Stimulated activated naive CD4-positive, alpha-beta T cell treated with Interleukin-2 at 50 U/mL for 16 hours (primary cell): Measurements from ENCODE around the gene DOK4.

Source experiments
- DNase-seq: peaks from one replicate; lab custom pipeline; 2025; lab: John Stamatoyannopoulos, UW

Gene DOK4

GRCh38 chr16:57519796-57520360 is 33.6 kb upstream of the DOK4 start:
- DNase-seq: peak; percentile 73

GRCh38 chr16:57518922-57519321 is 32.6 kb upstream of the DOK4 start:
- no peak for DNase-seq

GRCh38 chr16:57518520-57518919 is 32.2 kb upstream of the DOK4 start:
- no peak for DNase-seq

- no peak for DNase-seq
Observed at GRCh38 chr16:57517397-57518367, 31.4 kb upstream of the DOK4 start.

- DNase-seq: no peak
Observed at GRCh38 chr16:57516773-57517172, 30.5 kb upstream of the DOK4 start.

- no peak for DNase-seq
Observed at GRCh38 chr16:57516176-57516725, 30.0 kb upstream of the DOK4 start.

- DNase-seq: no peak
Observed at GRCh38 chr16:57514791-57515600, 28.7 kb upstream of the DOK4 start.

GRCh38 chr16:57514371-57514770 is 28.1 kb upstream of the DOK4 start:
- DNase-seq: no peak

- no peak for DNase-seq
Observed at GRCh38 chr16:57513371-57514102, 27.2 kb upstream of the DOK4 start.

GRCh38 chr16:57512296-57513001 is 26.2 kb upstream of the DOK4 start:
- no peak for DNase-seq

GRCh38 chr16:57510016-57510871 is 24.0 kb upstream of the DOK4 start:
- no peak for DNase-seq

- no peak for DNase-seq
Observed at GRCh38 chr16:57509231-57509923, 23.1 kb upstream of the DOK4 start.

GRCh38 chr16:57508035-57508425 is 21.7 kb upstream of the DOK4 start:
- no peak for DNase-seq

GRCh38 chr16:57507136-57508034 is 21.1 kb upstream of the DOK4 start:
- DNase-seq: no peak

- no peak for DNase-seq
Observed at GRCh38 chr16:57505169-57505568, 18.9 kb upstream of the DOK4 start.

GRCh38 chr16:57504491-57504890 is 18.2 kb upstream of the DOK4 start:
- DNase-seq: no peak

GRCh38 chr16:57504001-57504400 is 17.7 kb upstream of the DOK4 start:
- DNase-seq: no peak

GRCh38 chr16:57503366-57503765 is 17.1 kb upstream of the DOK4 start:
- DNase-seq: no peak
